ENCODE measurements around the gene CCDC33.

Gene CCDC33

GRCh38 chr15:74369084-74369745, 133.1 kb downstream of the CCDC33 start:
- DNase-seq, result no peak

GRCh38 chr15:74369756-74370155, 133.6 kb downstream of the CCDC33 start:
- DNase-seq, result no peak

- no peak for DNase-seq
These were observed 134.3 kb downstream of the CCDC33 start for GRCh38 chr15:74370471-74370870.

- DNase-seq, result no peak
These were observed 137.0 kb downstream of the CCDC33 start for GRCh38 chr15:74373056-74373650.

- peak; percentile 80 for DNase-seq
These were observed 137.9 kb downstream of the CCDC33 start for GRCh38 chr15:74373731-74374647.

- DNase-seq, result no peak
These were observed 138.6 kb downstream of the CCDC33 start for GRCh38 chr15:74374648-74375302.

GRCh38 chr15:74375303-74375693, 139.2 kb downstream of the CCDC33 start:
- DNase-seq, result peak; percentile 42

- no peak for DNase-seq
These were observed 140.1 kb downstream of the CCDC33 start for GRCh38 chr15:74376226-74376625.

- no peak for DNase-seq
These were observed 140.9 kb downstream of the CCDC33 start for GRCh38 chr15:74376825-74377581.

GRCh38 chr15:74377831-74378766, 142.0 kb downstream of the CCDC33 start:
- DNase-seq, result no peak

- no peak for DNase-seq
These were observed 142.7 kb downstream of the CCDC33 start for GRCh38 chr15:74378848-74379247.

- no peak for DNase-seq
These were observed 144.4 kb downstream of the CCDC33 start for GRCh38 chr15:74380361-74381189.

GRCh38 chr15:74381190-74381453, 145.0 kb downstream of the CCDC33 start:
- no peak for DNase-seq

GRCh38 chr15:74381481-74381880, 145.4 kb downstream of the CCDC33 start:
- DNase-seq, result no peak

GRCh38 chr15:74382004-74382816, 146.1 kb downstream of the CCDC33 start:
- DNase-seq, result peak; percentile 8

GRCh38 chr15:74383286-74383685, 147.2 kb downstream of the CCDC33 start:
- no peak for DNase-seq

- no peak for DNase-seq
These were observed 147.8 kb downstream of the CCDC33 start for GRCh38 chr15:74383695-74384565.

- no peak for DNase-seq
These were observed 148.4 kb downstream of the CCDC33 start for GRCh38 chr15:74384566-74384880.
